Thoracic aorta (tissue), 2 donors: Measurements from ENCODE around the gene FAM118B. TPM values are rescaled to one million over a fixed set of nuclear protein-coding genes. Genes with fewer than 3 reads are reported as not detected.
A peak's percentile ranks its signal among the peaks of the same experiment; 100 is the strongest.

Experiments used
- ATAC-seq: fragments of 150-250 bp; one replicate; pipeline ENCODE4 v1.8.0; 2017; ENCODE audit warnings: low read depth; ENCODE audit not compliant: insufficient number of reproducible peaks, low FRiP score
- DNase-seq: peaks from one replicate; pipeline ENCODE4 v3.0.0-alpha.2; 2020; ENCODE audit warnings: low spot score
- H3K27ac ChIP-seq, 2 donors: fragments of 200-600 bp; sonication (generic); 1 replicate in 1 of 2; 2 replicates in 1 of 2; pipeline ENCODE4 v1.5.1; 2016; ENCODE audit warnings: mild to moderate bottlenecking in 2 of 2, moderate library complexity in 2 of 2
- H3K27me3 ChIP-seq: fragments of 200-600 bp; sonication (generic); replicated peaks from 2 replicates; pipeline ENCODE4 v1.6.0; 2016; ENCODE audit warnings: mild to moderate bottlenecking; ENCODE audit not compliant: insufficient read depth
- H3K36me3 ChIP-seq: fragments of 200-600 bp; sonication (generic); one replicate; pipeline ENCODE4 v1.5.1; 2016
- H3K4me1 ChIP-seq, 2 donors: fragments of 200-600 bp; sonication (generic); 1 replicate in 1 of 2; 2 replicates in 1 of 2; pipeline versions ENCODE4 v1.5.1 to v1.6.0; 2016; ENCODE audit warnings: low read depth in 2 of 2, mild to moderate bottlenecking in 1 of 2; ENCODE audit not compliant: control insufficient read depth in 1 of 2
- H3K4me3 ChIP-seq: fragments of 200-600 bp; sonication (generic); 2 replicates; pipeline ENCODE4 v1.5.1; 2016; ENCODE audit warnings: mild to moderate bottlenecking
- H3K9me3 ChIP-seq: fragments of 200-600 bp; sonication (generic); 2 replicates; pipeline ENCODE4 v1.5.1; 2016
- total RNA-seq, 2 donors: library from RNA; depleted of rRNA; stranded (reverse); fragments of >200 nt; gene quantifications; one replicate each; pipeline versions ENCODE4 v1.1.0 to v1.2.3, GENCODE V29; 2016
- TF ChIP-seq, protein P1 (sequence below): fragments of 200-600 bp; sonication (generic); IDR thresholded peaks from one replicate; pipeline ENCODE4 v1.5.1; 2019; ENCODE audit warnings: antibody characterized with exemption

Gene FAM118B
- total RNA-seq, 2 donors from 2014 or later = 8.4 to 14.5 TPM

DNA sequence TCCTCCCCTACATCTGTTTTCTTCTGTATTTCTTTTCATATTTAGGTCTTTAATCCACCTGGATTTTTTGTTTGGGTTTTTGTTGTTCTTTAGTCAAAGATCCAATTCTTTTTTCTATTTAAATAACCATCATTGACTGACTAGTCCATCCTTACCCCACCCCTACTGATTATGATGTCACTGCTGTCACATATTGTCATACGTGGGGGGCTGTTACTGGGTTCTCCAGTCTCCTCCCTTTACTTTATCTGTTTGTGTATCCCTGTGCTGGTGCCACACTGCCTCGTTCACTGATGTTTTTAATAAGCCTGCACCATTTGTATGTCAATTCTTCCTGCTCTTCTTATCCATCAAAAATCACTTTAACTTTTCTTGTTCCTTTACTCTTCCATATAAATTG is 85.4 kb downstream of the FAM118B start:
- no peaks in the 10 kb centered on the region for H3K27me3 ChIP-seq
- ATAC-seq (no peak), DNase-seq (no peak)
- TF ChIP-seq, protein P1, sequence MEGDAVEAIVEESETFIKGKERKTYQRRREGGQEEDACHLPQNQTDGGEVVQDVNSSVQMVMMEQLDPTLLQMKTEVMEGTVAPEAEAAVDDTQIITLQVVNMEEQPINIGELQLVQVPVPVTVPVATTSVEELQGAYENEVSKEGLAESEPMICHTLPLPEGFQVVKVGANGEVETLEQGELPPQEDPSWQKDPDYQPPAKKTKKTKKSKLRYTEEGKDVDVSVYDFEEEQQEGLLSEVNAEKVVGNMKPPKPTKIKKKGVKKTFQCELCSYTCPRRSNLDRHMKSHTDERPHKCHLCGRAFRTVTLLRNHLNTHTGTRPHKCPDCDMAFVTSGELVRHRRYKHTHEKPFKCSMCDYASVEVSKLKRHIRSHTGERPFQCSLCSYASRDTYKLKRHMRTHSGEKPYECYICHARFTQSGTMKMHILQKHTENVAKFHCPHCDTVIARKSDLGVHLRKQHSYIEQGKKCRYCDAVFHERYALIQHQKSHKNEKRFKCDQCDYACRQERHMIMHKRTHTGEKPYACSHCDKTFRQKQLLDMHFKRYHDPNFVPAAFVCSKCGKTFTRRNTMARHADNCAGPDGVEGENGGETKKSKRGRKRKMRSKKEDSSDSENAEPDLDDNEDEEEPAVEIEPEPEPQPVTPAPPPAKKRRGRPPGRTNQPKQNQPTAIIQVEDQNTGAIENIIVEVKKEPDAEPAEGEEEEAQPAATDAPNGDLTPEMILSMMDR = no peak
- no peaks in the 10 kb centered on the region for H3K4me1 ChIP-seq
- H3K9me3 ChIP-seq = no peaks in the 10 kb centered on the region
- H3K4me3 ChIP-seq = no peak overlapping the region
- no peak overlapping the region for H3K27ac ChIP-seq
- H3K36me3 ChIP-seq = peaks cover 24% of the 10 kb centered on the region

DNA sequence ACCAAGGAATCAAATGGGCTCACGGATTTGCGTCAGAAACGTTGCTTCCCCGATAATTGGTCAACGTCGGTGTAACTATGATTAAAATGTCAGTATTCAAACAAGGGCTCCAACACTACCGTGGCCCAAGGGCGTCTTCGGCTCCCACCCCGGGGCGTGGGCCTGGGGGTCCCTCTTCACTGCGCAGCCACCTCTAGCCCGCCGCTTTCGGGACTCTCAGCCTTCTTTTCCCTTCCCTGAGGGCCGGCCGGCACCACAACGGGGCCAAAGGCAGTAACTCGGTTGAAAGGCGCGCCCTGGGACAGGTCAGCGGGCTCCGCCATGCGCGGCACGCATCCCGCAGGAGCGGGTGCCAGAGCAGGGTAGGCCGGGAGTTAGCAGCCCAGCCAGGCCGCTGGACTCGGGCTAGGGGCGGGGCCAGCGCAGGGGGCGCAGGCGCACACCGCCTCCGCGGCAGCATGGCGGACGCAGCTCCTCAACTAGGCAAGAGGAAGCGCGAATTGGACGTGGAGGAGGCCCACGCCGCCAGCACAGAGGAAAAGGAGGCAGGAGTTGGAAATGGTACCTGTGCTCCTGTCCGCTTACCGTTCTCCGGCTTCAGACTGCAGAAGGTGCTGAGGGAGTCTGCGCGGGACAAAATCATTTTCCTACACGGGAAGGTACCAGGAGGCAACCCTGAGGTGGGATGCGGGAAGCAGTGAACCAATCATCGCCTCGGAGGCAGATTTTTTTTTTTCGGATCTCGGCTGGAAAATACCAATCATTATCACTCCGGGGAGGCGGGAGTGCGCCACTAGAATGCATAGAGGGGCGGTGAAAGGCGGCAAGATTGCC is 92.3 kb downstream of the FAM118B start, which contains the start of gene DCPS:
Gene DCPS (plus strand): TSS at position 438 of the 834 bp plus-strand sequence. CDS start 21 bp downstream, at position 459.
- TF ChIP-seq, protein P1 = no peak
- H3K4me3 ChIP-seq = peak within 1 kb of the TSS; percentile 69
- H3K27ac ChIP-seq = peak within 1 kb of the TSS; percentile 79 to 86
- no peaks in the 10 kb centered on the region for H3K9me3 ChIP-seq
- no peaks in the 10 kb centered on the region for H3K27me3 ChIP-seq
- ATAC-seq (peak; percentile 89), DNase-seq (peak; percentile 44)
- peaks cover 3 to 15% of the 10 kb centered on the region in 2 donors for H3K4me1 ChIP-seq
- peaks cover 11% of the 10 kb centered on the region for H3K36me3 ChIP-seq

DNA sequence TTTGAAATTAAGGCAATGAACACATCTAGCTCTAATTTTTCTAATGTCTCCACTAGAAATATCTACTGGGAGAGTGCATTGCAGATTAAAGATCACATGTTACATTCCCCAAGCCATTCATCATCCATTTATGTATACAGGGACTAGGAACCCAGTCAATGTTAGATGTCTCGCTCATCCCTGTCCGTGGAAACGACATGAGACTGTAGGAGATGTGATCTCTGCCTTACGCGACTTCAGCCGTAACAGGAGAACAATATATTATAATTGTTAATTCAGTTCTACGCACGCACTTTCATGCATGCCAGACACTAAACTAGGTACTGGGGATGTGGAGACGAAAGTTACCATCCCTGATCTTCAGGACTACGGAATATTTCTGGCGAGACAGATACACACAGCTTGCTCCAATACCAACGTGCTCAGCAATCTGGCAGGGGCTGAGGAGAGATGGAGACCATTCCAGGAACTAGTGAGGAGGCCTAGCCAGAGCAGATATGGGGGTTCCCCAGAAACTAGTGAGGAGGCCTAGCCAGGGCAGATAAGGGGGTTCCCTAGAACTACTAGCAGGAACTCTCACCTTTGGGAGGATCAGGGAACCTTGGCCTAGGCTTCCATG is 93.0 kb downstream of the FAM118B start:
- Histone ChIP-seq H3K27ac (peak overlapping the region; percentile 79 to 86), H3K9me3 (no peaks in the 10 kb centered on the region), H3K4me1 (peaks cover 3 to 15% of the 10 kb centered on the region in 2 donors), H3K36me3 (peaks cover 8% of the 10 kb centered on the region), H3K4me3 (peak overlapping the region; percentile 69), H3K27me3 (no peaks in the 10 kb centered on the region)
- TF ChIP-seq, protein P1 = no peak
- ATAC-seq = no peak
- DNase-seq = no peak

DNA sequence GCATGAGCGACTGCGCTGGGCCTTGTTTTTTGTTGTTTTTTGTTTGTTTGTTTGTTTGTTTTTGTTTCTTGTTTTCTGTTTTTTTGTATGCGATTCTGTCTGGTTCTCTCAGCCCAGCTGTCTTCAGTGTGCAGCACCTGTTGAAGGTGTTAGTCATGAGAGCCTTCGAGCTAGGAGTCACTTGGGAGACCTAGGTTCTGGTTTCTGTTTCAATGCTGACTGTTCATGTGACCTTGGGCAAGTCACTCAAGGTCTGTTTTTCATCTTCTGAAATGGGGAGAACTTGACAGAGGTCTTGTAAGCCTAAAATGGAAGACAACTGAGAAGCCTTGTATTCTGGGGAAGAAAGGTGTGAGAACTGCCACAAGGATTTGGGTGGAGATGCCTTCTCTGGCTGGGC is 94.1 kb downstream of the FAM118B start:
- H3K27ac ChIP-seq = no peak overlapping the region
- peaks cover 2% of the 10 kb centered on the region for H3K36me3 ChIP-seq
- TF ChIP-seq, protein P1 = no peak
- ATAC-seq = no peak
- no peaks in the 10 kb centered on the region for H3K9me3 ChIP-seq
- DNase-seq = no peak
- H3K4me1 ChIP-seq = peaks cover 3 to 15% of the 10 kb centered on the region in 2 donors
- no peak overlapping the region for H3K4me3 ChIP-seq
- no peaks in the 10 kb centered on the region for H3K27me3 ChIP-seq

DNA sequence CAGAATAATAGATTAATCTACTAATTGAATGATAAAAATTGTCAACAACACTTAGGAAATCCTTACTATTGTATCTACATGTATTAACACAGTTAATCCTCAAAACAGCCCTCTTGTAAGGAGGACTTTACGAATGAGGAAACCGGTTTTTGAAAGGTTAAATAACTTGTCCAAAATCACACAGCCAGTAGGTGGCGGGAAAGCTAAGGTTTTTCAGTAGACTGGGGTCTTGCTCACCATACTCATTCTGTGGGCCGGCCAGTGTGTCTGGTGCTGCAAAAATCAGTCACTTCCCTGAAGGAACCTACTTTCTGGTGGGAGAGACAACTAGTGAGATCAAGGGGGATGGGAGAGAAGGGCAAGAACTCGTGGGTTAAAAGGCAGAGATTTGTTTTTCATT is 96.1 kb downstream of the FAM118B start:
- no peak for DNase-seq
- Histone ChIP-seq H3K27ac (no peak overlapping the region), H3K27me3 (no peaks in the 10 kb centered on the region), H3K36me3 (peaks cover under 1% of the 10 kb centered on the region), H3K9me3 (no peaks in the 10 kb centered on the region), H3K4me3 (no peak overlapping the region), H3K4me1 (peaks cover 3 to 15% of the 10 kb centered on the region in 2 donors)
- no peak for ATAC-seq
- TF ChIP-seq, protein P1 = no peak
